DOHH2 (cell line): ENCODE measurements around the gene UNC5C.

Experiments used
- H3F3A ChIP-seq: fragments of 200-600 bp; sonication (generic), shearing (Covaris generic); 2 replicates; pipeline ENCODE4 v1.6.0; 2016; ENCODE audit warnings: antibody characterized with exemption, mild to moderate bottlenecking; ENCODE audit not compliant: control insufficient read depth, insufficient read depth
- H3K27ac ChIP-seq: fragments of 200-600 bp; sonication (generic); 2 replicates; pipeline ENCODE4 v1.5.1; 2014; ENCODE audit warnings: low read depth, mild to moderate bottlenecking, low read length, moderate library complexity
- H3K27me3 ChIP-seq: fragments of 200-600 bp; sonication (generic); 2 replicates; pipeline ENCODE4 v1.6.1; 2014; ENCODE audit warnings: mild to moderate bottlenecking, low read length, mixed read lengths; ENCODE audit not compliant: control insufficient read depth
- H3K36me3 ChIP-seq: fragments of 200-600 bp; sonication (generic); 2 replicates; pipeline ENCODE4 v1.6.1; 2014; ENCODE audit warnings: mild to moderate bottlenecking, low read length, moderate library complexity, mixed read lengths; ENCODE audit not compliant: control insufficient read depth
- H3K4me1 ChIP-seq: fragments of 200-600 bp; sonication (generic); 2 replicates; pipeline ENCODE4 v1.6.1; 2014; ENCODE audit warnings: mild to moderate bottlenecking, low read length, mixed read lengths; ENCODE audit not compliant: control insufficient read depth
- H3K4me2 ChIP-seq: fragments of 200-600 bp; sonication (generic); 2 replicates; pipeline ENCODE4 v1.6.0; 2014; ENCODE audit warnings: mild to moderate bottlenecking, low read length, moderate library complexity
- H3K4me3 ChIP-seq: fragments of 200-600 bp; sonication (generic); 2 replicates; pipeline ENCODE4 v1.5.1; 2014; ENCODE audit warnings: mild to moderate bottlenecking, low read length, mixed read lengths
- H3K79me2 ChIP-seq: fragments of 200-600 bp; sonication (generic); 2 replicates; pipeline ENCODE4 v1.6.1; 2014; ENCODE audit warnings: mild to moderate bottlenecking, low read length, mixed read lengths; ENCODE audit not compliant: control insufficient read depth
- H3K9me2 ChIP-seq: fragments of 200-600 bp; sonication (generic); replicated peaks from 2 replicates; pipeline ENCODE4 v1.6.1; 2014; ENCODE audit warnings: mild to moderate bottlenecking, low read length, mixed read lengths; ENCODE audit not compliant: control insufficient read depth
- H3K9me3 ChIP-seq: fragments of 200-600 bp; sonication (generic); 2 replicates; pipeline ENCODE4 v1.6.1; 2014; ENCODE audit warnings: antibody characterized with exemption, low read length, mixed read lengths; ENCODE audit not compliant: control insufficient read depth, insufficient read depth
- H4K20me1 ChIP-seq: fragments of 200-600 bp; sonication (generic); 2 replicates; pipeline ENCODE4 v1.6.0; 2014; ENCODE audit warnings: low read depth, mild to moderate bottlenecking, antibody characterized with exemption, low read length, moderate library complexity; ENCODE audit not compliant: control insufficient read depth, insufficient read depth
- CTCF ChIP-seq: fragments of 200-600 bp; sonication (generic); IDR thresholded peaks from one replicate; pipeline ENCODE4 v1.5.1; 2014; ENCODE audit warnings: antibody characterized with exemption, mild to moderate bottlenecking, low read depth, low read length; ENCODE audit not compliant: poor library complexity, severe bottlenecking
- EZH2phosphoT487 ChIP-seq: fragments of 200-600 bp; sonication (generic); IDR thresholded peaks from 2 replicates; pipeline ENCODE4 v1.6.1; 2017; ENCODE audit warnings: borderline replicate concordance, mild to moderate bottlenecking, antibody characterized with exemption, low read length, moderate library complexity, mixed read lengths

Gene UNC5C

GRCh38 chr4:95288552-95288951 is 260.2 kb downstream of the UNC5C start:
- Histone ChIP-seq H3K4me2 (peak overlapping the region; percentile 25; the same call in 1 of the 2 replicates), H3K36me3 (no peaks in the 10 kb centered on the region), H3K27me3 (no peaks in the 10 kb centered on the region), H3K27ac (no peak overlapping the region), H4K20me1 (no peaks in the 10 kb centered on the region), H3K4me1 (peaks cover 12% of the 10 kb centered on the region), H3K4me3 (no peak overlapping the region), H3K9me2 (no peaks in the 10 kb centered on the region), H3K9me3 (no peaks in the 10 kb centered on the region), H3K79me2 (no peaks in the 10 kb centered on the region), H3F3A (no peaks in the 10 kb centered on the region)
- no peak for TF ChIP-seq CTCF
- TF ChIP-seq EZH2phosphoT487 = no peak

- no peaks in the 10 kb centered on the region for H3K9me3 ChIP-seq
- H3K27me3 ChIP-seq = no peaks in the 10 kb centered on the region
- no peaks in the 10 kb centered on the region for H3F3A ChIP-seq
- peaks cover 12% of the 10 kb centered on the region for H3K4me1 ChIP-seq
- no peaks in the 10 kb centered on the region for H4K20me1 ChIP-seq
- H3K36me3 ChIP-seq = no peaks in the 10 kb centered on the region
- H3K79me2 ChIP-seq = no peaks in the 10 kb centered on the region
- H3K27ac ChIP-seq = no peak overlapping the region
- no peak overlapping the region for H3K4me3 ChIP-seq
- no peak overlapping the region for H3K4me2 ChIP-seq
- H3K9me2 ChIP-seq = no peaks in the 10 kb centered on the region
- no peak for TF ChIP-seq EZH2phosphoT487
- TF ChIP-seq CTCF = no peak
These were observed 263.0 kb downstream of the UNC5C start for GRCh38 chr4:95285797-95286196.

- no peak overlapping the region for H3K4me3 ChIP-seq
- H3K27me3 ChIP-seq = no peaks in the 10 kb centered on the region
- no peaks in the 10 kb centered on the region for H3K36me3 ChIP-seq
- no peaks in the 10 kb centered on the region for H4K20me1 ChIP-seq
- no peak for TF ChIP-seq EZH2phosphoT487
- no peak for TF ChIP-seq CTCF
- H3K4me1 ChIP-seq = peaks cover 12% of the 10 kb centered on the region
- no peak overlapping the region for H3K27ac ChIP-seq
- no peaks in the 10 kb centered on the region for H3K9me3 ChIP-seq
- H3F3A ChIP-seq = no peaks in the 10 kb centered on the region
- no peak overlapping the region for H3K4me2 ChIP-seq
- H3K9me2 ChIP-seq = no peaks in the 10 kb centered on the region
- H3K79me2 ChIP-seq = no peaks in the 10 kb centered on the region
These were observed 264.1 kb downstream of the UNC5C start for GRCh38 chr4:95284655-95285054.

GRCh38 chr4:95283320-95283719 is 265.5 kb downstream of the UNC5C start:
- no peak overlapping the region for H3K4me3 ChIP-seq
- no peak overlapping the region for H3K4me2 ChIP-seq
- no peaks in the 10 kb centered on the region for H3K27me3 ChIP-seq
- no peaks in the 10 kb centered on the region for H3K9me3 ChIP-seq
- no peak overlapping the region for H3K27ac ChIP-seq
- no peaks in the 10 kb centered on the region for H3K79me2 ChIP-seq
- no peaks in the 10 kb centered on the region for H3K4me1 ChIP-seq
- TF ChIP-seq CTCF (no peak), EZH2phosphoT487 (no peak)
- no peaks in the 10 kb centered on the region for H3K9me2 ChIP-seq
- H3F3A ChIP-seq = no peaks in the 10 kb centered on the region
- no peaks in the 10 kb centered on the region for H3K36me3 ChIP-seq
- H4K20me1 ChIP-seq = no peaks in the 10 kb centered on the region
